ENCODE measurements around the gene LOX.
"Not testable (repeated sequence)": the region's sequence is repeated elsewhere in the genome, so short reads cannot be mapped to it uniquely, and the experiment has no call there.

LOX gene

GRCh38 chr5:122097391-122097790 lies 19.3 kb upstream of the LOX start:
- no peak for DNase-seq

- no peak for DNase-seq
Observed at GRCh38 chr5:122095158-122095557, 17.1 kb upstream of the LOX start.

DNA sequence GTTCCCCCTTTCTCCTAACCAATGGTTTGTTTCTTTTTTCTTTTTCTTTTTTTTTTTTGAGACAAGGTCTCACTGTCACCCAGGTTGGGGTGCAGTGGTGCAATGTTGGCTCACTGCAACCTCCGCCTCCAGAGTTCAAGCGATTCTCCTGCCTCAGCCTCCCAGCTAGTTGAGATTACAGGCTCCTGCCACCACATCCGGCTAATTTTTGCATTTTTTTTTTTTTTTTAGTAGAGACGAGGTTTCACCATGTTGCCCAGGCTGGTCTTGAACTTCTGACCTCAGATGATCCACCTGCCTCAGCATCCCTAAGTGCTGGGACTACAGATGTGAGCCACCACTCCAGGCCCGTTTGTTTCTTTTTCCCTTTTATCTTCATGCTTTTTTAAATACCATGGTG lies 16.2 kb upstream of the LOX start:
- DNase-seq, result not testable (repeated sequence)

- no peak for DNase-seq
Observed at GRCh38 chr5:122093415-122094180, 15.5 kb upstream of the LOX start.

- no peak for DNase-seq
Observed at GRCh38 chr5:122091936-122092600, 14.0 kb upstream of the LOX start.

DNA sequence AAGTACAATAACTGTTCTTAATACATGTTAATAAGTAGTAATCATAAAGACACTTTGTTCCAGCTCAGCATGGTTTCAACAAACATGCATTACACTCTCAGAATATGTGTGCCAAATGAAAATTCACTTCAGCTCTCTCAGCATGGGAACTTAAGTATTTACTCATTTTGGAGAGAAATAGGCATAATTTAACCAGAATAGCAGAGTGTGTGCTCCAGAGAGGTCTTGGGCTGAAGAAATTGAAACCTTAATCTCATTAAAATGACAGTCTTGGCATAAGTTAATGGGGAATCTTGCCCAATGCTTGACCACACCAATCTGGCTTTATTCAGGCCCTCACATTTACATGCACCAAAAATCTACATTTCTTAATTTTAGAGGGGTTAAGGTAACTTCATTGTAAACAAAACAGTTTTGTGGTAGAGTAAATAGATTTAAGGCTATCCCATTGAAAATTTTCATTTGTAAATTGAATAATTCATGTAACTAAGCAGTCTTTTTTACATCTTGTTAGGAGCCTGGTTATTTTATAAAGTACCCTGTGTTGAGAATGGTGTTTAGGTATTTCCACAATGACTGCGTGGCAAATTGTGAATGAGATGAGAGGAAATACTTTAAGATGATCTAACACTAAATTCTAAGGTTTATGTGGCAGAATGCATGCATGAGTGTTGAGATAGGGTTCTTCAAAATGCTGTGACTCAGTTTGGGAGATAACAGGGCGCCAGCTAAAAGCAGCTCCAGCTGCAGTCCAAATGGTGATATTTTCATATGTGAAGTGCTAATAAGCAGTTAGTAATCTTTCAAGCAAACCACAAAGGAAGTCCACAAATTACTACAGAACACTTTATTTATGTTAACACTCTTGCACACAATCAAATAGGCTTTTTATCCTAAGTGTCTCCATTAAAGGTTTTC lies 11.3 kb upstream of the LOX start:
- DNase-seq, result no peak

- no peak for DNase-seq
Observed at GRCh38 chr5:122085041-122085440, 7.0 kb upstream of the LOX start.

DNA sequence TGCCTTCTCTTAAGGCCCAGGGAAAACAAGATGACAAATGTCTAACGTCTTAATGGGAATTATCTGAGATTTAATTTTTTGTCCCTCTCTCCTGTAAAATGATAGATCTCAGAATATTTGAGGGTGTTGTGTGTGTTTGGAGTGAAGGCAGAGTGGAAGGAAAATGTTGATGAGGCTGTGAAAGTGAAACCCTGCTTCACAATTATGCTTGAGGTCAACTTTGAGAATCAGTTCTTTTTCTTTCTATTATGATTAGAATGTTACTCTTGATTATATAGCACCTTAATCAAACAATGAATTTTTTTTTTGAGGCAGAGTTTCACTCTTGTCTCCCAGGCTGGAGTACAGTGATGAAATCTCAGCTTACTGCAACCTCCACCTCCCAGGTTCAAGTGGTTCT lies 5.5 kb upstream of the LOX start:
- DNase-seq, result no peak

GRCh38 chr5:122081541-122081940 lies 3.5 kb upstream of the LOX start:
- no peak for DNase-seq

DNA sequence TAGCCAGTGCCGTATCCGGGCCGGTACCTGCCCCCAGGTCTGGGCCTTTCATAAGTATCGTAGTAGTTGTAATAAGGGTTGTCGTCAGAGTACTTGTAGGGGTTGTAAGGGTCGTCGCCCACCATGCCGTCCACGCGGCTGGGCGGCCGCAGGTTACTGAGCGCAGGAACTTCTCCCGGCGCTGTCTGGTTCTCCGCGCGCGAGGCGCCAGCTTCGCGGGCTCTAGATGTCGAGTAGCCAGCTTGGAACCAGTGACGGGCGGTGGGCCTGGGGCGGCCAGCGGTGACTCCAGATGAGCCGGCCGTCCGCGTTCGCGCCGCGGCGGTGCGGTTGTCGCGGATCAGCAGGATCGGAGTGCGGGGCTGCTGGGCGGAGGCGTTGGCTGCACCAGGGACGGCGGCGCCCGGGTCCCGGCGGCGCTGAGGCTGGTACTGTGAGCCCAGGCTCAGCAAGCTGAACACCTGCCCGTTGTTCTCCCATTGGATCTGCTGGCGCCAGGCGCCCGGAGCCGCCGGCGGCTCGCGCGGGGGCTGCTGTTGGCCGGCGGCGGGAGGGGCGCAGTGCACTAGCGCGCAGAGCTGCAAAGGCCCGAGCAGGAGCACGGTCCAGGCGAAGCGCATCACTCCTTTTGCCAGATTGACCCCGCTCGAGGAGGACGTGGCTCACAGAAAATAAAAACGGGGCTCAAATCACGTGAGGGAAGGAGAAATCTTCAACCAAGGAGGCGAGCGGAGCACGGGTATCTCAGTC lies 518 bp downstream of the LOX start:
- DNase-seq, result no peak

GRCh38 chr5:122076669-122077365 lies 1.2 kb downstream of the LOX start:
- DNase-seq, result no peak

DNA sequence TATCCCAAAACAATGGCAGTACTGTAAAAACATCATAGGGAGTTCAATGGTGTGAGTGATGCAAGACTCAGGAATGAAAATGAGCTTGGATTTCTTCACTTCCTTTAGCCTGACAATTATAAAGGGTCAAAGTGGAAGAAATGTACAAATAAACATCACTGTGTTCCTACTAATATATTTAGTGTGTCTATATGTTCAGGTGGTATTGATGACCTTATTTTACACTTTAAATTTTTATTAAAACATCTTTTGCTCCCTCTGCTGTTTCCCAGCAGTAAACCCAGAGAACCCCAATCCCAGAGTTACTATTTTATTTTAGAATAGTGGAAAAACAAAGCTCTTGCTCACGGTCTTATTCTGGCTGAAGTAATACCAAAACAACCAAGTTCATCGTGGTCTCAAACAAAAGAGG lies 2.0 kb downstream of the LOX start:
- no peak for DNase-seq

- no peak for DNase-seq
Observed at GRCh38 chr5:122073864-122074263, 4.2 kb downstream of the LOX start.

- no peak for DNase-seq
Observed at GRCh38 chr5:122073018-122073417, 5.0 kb downstream of the LOX start.

DNA sequence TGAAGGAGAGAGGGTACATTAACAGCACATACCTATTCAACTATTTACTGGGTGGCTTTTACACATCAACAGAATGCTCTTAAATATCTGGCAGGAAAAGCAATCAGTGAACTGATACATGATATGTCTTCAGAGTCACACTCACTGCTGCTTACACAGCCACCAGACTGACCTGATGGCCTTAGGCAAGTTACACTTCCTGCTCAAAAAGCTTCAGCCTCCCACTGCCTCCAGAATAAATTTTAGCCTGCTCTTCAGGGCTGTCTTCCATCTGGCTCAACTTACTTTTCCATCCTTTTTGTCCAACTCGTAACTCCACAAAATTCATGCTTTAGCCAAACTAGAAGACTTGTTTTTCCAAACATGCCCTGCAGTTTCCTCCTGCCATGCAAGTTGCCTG lies 10.7 kb downstream of the LOX start:
- DNase-seq, result no peak

DNA sequence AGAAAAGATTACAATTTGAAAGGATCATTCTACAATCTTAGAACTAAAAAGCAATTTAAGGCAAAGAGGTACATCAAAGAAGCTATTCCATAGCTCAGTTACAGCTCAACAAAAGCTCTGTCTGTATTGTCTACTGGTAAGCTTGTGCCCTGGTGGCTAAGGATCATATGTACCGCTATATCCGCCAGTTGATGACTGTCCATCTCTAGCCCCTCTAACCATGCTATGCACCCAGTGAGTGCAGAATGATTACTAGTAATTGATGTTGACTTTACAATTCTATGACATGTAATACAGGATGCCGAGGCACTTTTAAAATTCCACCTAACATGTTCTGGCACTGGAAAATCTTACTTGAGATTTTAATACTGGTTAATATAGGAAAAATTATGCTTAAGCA lies 13.1 kb downstream of the LOX start:
- no peak for DNase-seq

GRCh38 chr5:122063836-122064235 lies 14.2 kb downstream of the LOX start:
- no peak for DNase-seq

GRCh38 chr5:122062205-122062604 lies 15.9 kb downstream of the LOX start:
- DNase-seq, result no peak

DNA sequence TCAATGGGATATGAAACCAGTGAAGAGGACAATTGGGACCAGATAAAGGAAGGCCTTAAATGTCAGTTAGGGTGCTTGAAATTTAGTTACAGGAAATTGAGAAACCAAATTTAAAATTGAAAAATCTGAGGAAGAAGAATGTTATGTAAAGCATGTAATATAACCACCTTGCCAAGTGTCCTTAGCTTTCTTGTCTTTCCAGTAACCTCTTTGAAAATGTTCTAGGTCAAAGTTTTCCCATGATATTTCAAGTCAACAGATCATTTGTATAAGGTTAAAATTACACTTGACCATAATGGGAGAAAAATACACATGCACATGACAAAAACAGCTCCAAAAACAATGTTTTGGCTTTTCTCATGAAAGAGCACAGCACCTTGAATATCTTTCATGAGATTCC lies 21.1 kb downstream of the LOX start:
- no peak for DNase-seq

GRCh38 chr5:122054266-122054665 lies 23.8 kb downstream of the LOX start:
- no peak for DNase-seq

GRCh38 chr5:122053181-122054109 lies 24.6 kb downstream of the LOX start:
- no peak for DNase-seq
